Ecto neural progenitor cell (in vitro differentiated cells): ENCODE data around the gene PKD1.

Experiments used
- DNase-seq: peaks from one replicate; pipeline ENCODE4 v3.0.0-alpha.2; 2018; ENCODE audit warnings: low spot score

Gene PKD1

DNA sequence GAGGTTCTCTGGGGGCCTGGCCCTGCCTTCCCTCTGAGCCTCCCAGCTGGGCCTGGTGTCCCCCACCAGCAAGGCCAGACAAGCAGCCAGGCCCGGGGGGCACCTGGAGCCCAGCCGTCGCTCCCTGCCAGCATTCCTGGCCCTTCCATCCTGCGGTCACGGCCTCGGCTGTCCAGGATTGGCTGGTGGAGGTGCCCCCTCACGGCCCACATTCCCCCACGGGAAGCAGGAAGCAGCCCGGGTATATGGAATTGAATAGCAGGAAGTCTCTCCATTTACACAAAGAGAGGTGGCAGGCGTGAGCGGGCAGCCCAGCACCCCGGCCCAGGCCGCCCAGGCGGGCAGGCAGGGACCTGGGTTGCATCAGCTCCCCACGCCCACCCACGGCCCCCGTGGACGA is 34.4 kb upstream of the PKD1 start:
- no peak for DNase-seq

DNA sequence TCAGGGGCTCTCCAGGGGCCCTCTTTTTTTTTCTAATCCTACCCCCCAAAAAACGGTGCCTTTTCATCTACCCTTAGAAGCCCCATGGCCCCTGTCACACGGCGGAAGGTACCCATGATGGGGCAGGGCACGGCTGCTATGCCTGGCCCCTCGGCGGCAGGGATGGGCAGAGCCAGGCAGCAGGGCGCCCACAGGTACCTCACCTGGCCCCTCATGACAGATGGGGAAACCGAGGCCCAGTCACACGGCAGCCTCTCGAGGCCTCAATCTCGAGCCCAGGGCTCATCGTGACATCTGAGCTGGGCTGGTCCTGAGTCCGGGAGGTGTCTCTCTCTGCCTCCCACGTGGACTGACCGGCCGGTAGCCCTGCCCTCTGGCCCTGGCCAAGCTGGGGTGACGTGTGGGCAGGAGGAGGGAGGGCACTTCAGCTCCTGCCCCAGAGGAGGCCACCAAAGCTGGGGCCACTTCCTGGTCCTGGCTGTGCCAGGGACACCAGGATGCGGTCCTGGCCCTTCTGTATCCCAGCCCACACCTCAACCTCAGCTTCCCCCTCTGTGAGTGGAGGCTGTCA is 31.5 kb upstream of the PKD1 start:
- DNase-seq: no peak

DNA sequence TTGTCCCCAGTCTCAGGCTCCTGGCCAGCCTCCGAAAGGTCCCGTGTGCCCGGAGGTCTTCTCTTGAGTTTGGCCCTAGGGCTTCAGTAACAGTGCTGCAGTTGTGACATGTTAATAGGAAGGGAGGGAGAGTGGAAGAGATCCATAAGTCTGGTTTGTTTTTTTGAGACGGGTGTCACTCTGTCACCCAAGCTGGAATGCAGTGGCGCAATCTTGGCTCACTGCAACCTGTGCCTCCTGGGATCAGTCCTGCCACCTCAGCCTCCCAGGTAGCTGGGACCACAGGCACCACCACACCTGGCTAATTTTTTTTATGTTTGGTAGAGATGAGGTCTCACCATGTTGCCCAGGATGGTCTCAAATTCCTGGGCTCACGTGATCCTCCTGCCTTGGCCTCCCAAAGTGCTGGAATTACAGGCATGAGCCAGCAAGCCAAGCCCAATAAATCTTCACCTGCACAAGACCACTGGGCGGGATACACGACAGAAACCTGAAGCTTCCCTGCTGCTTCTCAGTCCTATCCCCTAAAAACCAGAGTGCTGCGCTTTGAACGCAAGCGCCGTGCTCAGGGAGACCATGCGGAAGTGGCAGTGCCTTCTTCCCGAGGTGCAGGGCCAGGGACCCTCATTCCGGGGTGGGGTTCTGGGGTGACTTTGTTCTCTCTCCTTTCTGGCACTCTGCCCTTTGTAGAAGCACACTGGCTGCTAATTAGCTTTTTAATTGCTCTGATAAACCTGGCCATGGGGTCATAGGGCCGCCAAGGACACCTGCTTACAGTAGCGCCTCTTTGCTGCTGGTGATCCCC is 30.8 kb upstream of the PKD1 start:
- DNase-seq: no peak

DNA sequence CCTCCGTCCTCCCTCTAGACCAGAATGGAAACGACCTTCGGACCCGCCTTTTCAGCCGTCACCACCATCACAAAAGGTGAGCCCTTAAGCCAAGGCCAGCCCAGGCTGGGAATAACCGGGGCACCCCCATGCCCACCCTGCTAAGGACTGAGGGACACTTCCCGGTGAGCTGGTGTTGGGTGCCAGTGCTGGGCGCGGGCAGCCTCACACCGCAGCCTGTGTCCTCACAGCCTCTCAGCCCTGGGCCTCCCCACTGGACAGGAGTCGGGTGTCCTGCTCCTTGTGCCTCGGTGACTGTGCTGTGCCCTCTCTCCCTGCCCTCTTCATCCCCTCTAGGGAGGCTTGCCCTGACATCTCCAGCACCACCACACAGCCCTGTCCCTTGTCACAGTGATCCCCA is 30.2 kb upstream of the PKD1 start:
- no peak for DNase-seq

DNA sequence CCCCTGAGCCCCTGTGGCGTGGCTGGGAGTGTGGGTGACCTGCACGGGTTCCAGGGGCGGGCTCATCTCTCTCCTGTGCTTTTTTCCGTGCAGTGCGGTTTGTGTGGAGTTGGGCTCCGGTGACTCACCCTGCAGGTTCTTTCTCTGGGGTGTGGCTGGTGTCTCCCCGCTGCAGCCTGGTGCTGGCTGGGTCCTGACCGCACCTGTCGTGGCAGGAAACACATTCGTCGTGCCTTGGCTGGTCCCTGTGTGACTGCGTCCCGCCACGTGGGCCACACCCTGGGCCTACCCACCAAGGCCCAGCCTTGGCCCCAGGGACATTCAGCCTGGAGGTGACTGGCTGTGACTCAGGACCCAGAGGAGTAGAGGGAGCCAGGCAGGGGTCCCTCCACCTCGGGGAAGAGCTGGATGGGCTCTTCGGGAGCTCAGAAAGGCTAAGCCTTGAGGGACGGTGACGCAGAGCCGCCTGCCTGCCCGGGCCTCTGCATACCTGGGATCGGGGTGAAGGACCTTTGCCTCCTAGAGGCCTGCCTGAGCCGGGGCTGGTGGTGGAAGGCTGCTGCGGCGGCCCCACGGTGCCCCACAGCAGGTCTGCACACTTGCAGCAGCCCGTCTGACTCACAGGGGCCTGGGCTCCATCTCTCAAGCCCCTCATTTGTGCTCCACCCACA is 27.6 kb upstream of the PKD1 start:
- DNase-seq: no peak

DNA sequence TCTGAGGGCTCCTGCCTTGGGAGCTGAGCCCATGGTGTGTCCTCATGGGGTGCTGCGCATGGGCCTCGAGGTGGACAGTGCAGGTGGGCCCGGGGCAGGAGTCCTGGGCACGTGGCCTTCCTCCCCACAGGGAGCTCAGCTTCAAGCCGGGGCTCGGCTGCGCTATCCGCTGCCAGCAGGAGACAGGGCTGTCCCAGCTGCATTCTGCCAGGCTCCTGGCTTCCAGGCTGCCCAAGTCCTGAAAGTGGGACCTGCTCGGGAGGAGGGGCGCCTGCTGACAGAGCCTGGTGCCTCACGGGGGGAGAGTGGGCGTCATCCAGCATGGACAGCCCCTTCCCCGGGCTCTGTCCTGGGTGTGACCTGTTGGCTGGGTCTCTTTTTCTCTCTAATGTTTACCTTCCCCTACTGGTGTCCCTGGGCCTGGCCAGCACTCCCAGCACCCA is 27.0 kb upstream of the PKD1 start:
- DNase-seq: no peak

DNA sequence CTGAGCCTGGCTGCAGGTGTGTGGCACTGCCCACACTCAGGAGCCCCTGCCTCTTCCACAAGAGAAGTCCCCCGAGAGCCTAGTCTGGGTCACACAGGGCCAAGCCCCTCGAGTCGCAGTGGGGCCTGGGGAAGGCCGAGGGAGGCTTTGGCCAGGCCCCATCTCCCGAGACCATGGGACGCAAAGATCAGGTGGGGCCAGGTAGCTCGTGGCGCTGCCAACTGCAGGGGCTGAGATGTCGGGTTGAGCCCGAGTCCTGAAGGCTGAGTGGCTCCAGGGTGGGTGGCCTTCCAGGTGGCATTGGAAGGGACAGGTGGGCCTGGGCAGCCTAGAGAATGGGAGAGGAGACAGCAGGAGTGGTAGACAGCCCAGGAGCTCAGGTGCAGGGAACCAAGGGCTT is 26.2 kb upstream of the PKD1 start:
- no peak for DNase-seq

DNA sequence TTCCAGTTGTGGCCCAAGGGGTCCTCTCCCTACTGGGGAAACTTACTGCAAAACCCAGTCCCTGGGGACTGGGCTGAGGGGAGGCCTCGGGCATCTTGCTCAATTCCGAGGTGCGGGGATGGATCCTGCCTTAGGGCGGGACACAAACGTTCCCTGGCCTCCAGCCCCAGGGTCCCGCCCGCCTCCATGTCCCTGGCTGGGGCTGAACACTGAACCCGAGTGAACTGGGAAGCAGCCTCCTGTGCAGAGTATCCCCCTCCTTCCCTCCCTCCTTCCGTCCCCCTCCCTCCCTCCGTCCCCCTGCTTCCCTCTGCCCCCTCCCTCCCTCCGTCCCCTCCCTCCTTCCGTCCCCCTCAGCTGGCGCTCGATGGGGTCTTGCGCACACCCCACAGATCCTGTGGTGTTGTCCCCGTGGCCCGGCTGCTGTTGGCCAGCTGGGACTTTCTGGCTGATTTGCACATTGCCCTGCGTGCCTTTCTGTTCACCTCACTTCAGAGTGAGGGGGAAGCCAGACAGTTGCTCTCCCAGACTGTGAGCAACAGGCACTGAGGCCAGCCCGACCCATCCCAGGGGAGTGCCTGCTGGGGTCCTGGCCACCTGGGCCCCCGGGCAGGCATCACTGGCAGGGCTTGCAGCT is 25.3 kb upstream of the PKD1 start:
- no peak for DNase-seq

DNA sequence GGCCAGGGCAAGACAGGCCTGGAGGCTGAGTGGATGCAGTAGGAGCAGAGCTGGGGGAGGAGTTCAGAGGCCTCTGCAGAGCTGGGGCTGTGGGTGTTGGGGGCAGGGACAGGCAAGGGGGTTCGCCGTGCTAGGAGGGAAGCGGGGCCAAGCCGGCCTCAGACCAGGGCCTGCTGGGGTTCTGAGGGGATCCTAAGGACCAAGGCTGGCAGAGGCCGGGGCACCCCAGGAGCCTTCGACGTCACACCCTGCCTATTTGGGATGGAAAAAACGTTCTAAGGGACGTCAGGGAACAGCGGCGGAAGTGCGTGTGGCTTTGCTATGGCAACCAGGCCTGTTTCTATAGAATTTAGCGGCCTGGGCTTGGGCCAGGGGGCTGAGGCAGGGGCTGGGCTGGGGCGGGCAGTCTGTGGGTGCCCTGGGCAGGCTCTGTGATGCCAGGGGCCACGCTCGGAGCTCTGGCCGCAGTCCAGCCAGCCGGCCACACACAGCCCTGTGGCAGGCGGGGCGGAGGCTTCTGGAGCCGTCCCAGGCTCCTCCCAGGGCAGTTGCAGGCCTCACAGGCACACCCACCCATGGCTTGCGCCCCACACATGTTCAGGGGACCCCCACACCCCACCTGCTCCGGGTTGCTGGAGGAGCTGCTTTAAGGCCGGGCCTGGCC is 23.6 kb upstream of the PKD1 start:
- no peak for DNase-seq

DNA sequence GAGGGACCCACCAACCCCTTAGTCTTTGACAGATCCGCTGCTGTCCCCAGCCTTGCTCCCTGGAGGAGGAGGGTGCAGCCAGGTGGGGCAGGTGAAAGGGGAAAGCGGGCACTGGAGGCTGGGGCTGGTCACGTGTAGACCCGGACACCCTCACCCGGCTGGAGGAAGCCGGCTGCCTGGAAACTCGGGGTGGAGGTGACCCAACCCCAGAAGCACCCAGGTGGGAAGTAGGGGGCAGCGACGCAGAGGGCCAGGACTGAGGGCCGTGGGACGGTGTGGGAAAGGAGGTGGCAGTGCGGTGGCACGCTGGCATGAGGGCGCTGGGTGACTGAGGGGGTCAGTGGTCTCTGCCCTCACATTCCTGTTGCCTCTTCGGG is 22.6 kb upstream of the PKD1 start:
- no peak for DNase-seq

DNA sequence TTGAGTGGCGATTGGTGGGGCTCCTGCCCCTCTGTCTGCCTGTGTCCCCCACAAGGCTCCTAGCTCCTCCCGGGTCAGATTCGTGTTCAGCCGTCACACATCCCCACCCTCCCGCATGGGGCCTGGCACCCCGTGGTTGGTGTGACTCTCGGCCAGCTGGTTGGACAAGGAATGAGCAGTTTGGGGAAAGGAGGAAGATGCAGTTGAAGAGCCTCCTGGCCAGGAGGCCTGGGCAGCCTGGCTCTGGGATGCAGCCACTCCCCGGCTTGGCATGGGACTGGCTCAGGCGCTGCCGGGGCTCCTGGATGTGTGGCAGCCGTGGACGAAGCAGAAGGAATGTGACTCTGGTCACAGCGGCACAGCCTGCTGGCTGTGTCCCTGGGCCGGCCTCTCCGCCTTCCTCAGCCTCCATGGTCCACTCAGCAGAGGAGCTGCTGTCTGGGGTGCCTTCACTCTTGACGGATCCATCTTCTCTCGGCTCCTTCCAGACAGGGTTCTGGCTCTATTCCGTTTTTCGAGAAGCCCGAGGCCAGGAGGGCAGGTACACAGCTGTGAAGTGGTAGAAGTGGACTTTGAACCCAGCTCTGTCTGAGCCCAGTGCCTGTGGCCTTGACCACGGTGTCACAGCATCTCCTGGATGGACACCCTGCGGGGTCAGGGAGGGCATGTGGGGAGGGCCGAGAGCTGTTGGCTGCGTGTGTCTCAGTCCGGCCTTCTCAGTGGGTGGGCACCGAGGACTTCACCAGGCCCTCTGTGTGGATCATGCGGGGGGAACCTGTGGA is 22.0 kb upstream of the PKD1 start:
- no peak for DNase-seq

DNA sequence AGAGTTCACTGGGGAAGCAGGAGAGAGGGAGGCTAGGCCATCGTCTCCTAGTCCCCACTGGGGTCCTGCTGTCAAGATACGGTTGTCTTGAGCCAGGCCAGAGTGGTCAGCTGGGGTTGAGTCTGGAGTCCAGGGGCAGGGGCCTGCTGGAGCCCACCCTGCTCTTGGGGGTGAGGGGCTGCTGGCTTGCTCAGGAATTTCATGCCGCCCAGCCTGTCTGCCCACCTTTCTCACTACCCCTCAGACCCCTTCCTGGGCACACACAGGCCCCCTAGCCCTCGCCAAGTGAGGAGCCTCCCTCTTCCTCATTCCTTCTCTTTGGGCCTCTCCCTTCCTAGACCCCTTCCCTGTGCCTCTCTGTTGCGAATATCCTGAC is 21.1 kb upstream of the PKD1 start:
- DNase-seq: no peak

DNA sequence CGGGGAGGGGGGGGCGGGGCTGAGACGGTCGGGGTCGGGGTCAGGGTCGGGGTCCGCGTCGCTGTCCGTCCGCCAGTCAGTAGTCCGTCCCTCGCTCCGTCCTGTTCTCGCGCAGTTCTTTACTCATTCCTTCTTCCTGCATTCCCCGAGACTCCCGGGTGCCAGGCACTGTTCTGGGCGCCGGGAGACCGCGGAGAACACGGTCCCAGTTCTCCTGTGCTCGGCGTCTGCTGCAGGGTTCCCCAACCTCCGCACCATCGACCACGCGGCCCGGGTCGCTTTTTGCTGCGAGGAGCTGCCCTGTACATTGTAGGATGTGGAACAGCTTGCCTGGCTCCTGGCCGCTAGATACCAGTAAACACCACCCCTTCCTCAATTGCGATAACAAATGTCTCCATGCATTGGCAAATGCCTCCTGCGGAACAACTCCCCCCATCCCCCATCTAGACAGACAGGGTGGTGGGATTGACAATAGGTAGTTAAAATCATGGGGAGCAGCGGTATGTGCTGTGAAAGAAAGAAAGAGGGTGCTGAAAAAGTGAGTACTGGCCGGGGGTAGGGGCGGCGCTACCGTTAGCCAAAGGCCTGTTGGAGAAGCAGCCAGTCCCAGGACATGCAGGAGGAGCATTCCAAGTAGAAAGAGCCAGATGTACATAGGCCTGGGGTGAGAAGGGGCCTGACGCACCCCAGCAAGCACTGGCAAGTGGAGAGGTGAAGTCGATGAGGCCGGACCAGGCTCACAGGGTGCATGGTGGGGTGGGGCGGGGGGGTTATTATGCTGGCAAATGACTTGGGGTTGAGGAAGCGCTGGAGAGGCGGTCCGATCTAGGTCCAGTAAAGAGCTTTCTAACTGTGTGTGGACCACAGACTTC is 20.5 kb upstream of the PKD1 start:
- DNase-seq: no peak

DNA sequence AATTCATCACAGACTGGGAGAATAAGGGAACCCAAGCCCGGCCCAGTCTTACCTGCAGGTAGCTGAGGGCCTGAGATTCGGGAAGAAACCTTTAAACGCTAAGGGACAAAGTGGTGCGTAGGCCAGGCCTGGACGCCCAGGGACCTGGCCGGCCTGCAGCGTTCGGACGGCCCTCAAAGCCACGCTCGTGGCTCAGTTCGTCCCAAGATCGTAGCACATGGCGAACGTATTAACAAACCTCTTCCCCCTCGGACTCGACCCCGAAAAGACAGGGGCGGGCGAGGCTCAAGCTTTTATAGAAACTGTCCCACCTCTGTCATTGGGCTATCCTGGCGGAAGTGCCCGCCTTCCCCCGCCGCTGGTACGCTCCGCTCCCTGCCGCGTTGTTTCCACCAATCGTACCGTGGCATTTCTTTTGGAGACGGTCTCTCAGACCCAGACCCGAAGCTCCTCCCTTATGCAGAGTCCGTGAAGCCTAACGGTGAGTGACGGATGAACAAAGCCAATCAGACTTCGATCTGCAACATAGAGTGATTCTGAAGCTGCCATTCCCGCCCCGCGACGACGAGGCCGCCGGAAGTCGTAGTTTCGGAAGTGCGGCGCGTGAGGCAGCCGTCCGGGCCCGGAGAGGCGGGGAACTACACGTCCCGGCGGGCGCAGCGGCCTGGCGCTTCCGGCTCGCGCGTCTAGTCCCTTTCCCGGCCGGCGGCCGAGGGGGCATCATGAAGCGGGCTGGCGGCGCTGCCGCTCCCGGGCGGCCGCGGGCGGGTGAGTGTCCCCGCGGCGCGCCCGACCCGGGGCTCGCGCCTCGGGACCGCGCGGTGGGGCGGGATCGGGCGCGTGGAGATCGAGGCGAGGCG is 19.6 kb upstream of the PKD1 start, which contains the start of gene TRAF7:
Gene TRAF7, plus strand, starts transcription at position 692 of the 860 bp plus-strand sequence. CDS start 8,139 bp downstream, outside the sequence.
- DNase-seq: peak; percentile 99

DNA sequence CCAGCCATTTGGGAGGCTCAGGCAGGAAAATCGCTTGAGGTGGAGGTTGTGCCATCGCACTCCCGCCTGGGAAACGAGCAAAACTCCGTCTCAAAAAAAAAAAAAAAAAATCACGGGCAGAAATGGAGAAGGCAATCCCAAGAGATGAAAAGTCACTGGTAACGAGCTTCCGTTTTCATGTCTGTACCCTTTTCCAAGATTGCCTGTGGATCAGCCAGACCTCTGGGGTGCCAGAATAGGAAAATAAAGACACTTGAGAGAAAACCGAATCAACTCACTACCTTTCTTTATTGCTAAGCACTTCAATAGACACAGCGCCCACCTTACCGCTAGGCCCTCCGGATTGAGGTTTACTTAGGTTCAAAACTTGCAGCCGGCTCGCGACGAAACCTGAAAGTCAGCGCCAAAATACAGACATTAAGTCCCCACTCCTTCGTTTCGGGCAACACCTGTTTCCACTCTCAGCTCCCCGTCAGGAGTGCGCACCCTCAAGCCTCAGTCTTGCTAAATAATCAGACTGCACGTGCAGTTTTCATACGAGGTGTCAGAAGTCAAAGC is 18.9 kb upstream of the PKD1 start:
- no peak for DNase-seq

DNA sequence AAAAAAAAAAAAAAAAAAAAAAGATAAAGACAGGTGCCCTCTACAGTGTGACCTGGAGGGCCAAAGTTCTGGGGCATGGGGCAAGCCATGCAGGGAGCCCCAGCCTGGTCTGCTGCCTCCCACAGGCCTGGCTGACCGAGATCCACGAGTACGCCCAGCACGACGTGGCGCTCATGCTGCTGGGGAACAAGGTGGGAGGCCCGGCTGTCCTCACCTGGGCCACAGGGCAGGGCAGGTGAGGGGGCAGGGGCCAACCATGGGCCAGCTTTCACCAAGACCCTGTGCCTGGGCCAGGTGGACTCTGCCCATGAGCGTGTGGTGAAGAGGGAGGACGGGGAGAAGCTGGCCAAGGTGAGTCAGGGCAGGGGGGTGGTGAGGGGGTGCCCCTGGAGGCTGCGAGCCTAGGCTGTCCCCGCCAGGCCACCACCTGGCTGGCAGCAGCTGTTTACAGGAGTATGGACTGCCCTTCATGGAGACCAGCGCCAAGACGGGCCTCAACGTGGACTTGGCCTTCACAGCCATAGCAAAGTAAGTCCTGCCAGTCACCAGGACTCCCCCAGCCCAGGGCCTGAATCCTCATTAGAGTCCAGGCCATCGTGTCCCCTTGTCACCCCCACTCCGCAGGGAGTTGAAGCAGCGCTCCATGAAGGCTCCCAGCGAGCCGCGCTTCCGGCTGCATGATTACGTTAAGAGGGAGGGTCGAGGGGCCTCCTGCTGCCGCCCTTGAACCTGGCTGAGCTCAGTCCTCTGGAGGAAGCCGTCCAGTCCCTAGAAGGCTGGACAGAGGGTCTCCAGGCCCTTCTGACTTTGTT is 17.2 kb upstream of the PKD1 start:
- no peak for DNase-seq

DNA sequence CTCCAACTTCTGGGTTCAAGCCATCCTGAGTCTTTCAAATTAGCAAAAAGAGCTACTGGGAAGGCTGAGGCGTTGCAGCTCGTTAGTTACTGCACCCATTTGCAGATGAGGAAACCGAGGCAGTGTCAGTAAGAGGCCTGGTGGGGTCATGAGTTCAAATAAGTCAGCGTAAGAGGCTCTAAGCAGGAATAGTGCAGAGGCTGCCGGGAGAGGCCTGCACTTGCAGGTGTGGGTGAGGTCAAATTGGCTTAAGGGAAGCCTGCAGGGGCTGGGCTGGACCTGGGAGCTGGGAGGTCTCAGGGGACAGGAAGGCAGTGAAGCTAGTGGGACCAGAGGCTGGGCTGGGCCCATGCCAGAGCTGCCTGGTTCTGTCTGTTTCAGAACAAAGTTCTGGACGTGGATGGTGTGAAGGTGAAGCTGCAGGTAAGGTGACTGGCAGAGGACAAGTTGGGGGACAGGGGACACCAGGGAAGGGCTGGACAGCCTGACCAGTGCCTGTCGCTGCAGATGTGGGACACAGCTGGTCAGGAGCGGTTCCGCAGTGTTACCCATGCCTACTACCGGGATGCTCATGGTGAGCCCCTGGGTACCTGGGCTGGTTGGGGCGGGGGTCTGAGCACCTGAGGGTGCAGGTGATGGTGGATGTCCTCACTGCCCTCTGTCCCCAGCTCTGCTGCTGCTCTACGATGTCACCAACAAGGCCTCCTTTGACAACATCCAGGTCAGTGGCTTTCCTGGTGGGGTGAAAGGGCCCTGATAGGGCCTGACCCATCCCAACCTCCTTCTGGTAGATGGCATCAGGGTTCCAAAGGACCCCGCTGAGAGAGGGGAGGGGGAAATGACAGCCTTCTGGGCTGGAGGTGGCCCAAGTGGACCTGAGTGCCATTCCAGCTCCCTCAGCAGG is 15.7 kb upstream of the PKD1 start:
- no peak for DNase-seq
